ENCODE measurements around the gene KRT85.

DNA sequence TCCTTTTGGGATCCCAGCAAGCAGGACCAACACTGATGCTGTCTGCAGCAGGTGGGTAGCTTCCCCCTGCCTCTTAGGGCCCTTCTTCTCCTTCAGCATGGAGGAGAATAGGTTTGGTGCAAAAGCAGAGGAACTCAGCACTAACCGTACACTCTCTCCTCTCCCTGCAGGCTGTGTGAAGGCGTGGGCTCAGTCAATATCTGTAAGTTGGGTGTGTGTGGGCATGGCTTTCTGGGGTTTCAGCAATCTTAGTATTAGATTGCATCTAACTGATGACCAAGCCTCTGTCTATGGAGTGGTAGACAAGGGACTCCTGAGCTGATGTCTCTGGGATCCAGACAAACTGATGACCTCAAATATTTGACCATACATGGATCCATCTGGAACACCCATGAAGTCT, 14.3 kb downstream of the KRT85 start:
- TF ChIP-seq, protein P1, sequence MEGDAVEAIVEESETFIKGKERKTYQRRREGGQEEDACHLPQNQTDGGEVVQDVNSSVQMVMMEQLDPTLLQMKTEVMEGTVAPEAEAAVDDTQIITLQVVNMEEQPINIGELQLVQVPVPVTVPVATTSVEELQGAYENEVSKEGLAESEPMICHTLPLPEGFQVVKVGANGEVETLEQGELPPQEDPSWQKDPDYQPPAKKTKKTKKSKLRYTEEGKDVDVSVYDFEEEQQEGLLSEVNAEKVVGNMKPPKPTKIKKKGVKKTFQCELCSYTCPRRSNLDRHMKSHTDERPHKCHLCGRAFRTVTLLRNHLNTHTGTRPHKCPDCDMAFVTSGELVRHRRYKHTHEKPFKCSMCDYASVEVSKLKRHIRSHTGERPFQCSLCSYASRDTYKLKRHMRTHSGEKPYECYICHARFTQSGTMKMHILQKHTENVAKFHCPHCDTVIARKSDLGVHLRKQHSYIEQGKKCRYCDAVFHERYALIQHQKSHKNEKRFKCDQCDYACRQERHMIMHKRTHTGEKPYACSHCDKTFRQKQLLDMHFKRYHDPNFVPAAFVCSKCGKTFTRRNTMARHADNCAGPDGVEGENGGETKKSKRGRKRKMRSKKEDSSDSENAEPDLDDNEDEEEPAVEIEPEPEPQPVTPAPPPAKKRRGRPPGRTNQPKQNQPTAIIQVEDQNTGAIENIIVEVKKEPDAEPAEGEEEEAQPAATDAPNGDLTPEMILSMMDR (IDR thresholded peaks at IDR 0.05; ENCODE audit: borderline replicate concordance, extremely low read depth, low read length, poor library complexity, severe bottlenecking), result no peak
- no peak for TF ChIP-seq EZH2 (IDR thresholded peaks at IDR 0.05; ENCODE audit: borderline replicate concordance, low read depth, low read length, severe bottlenecking)
